ENCODE results near the gene RAB8A. TPM values are rescaled to one million over a fixed set of nuclear protein-coding genes. Genes with fewer than 3 reads are reported as not detected.
"Not testable (repeated sequence)": the region's sequence is repeated elsewhere in the genome, so short reads cannot be mapped to it uniquely, and the experiment has no call there.

The RAB8A gene
- total and polyA plus RNA-seq, 9 of the 15 experiments (the other 6 are each of a cell fraction or from before 2014, with no cell fraction given) = 11.2 to 102 (median 53.2) TPM

GRCh38 chr19:16098821-16099220, 12.9 kb upstream of the RAB8A start:
- in situ Hi-C loops (cut with MboI) (no loop called here), intact Hi-C loops (cut with micrococcal nuclease) (no loop called here)
- WGBS (ENCODE audit: insufficient coverage, low coverage, missing lambda C conversion rate) = 91% methylated on average over 6 of the region's 6 CpGs
- Histone ChIP-seq H3K4me3 (no peak overlapping the region), H3K4me1 (replicated peaks in 1 of 2; ENCODE audit: control insufficient read depth in 2 of 2, insufficient read depth in 2 of 2, low read length in 2 of 2) (no peaks in the 10 kb centered on the region), H2AFZ (ENCODE audit: low read depth, low read length) (no peak overlapping the region), H3K9me1 (ENCODE audit: control insufficient read depth, insufficient read depth, low read length) (no peaks in the 10 kb centered on the region), H4K20me1 (replicated peaks; ENCODE audit: control insufficient read depth, insufficient read depth, low read length) (no peaks in the 10 kb centered on the region), H3K79me2 (ENCODE audit: control insufficient read depth, insufficient read depth, low read length) (no peaks in the 10 kb centered on the region), H3K9me3 (replicated peaks; ENCODE audit: control insufficient read depth, insufficient read depth, low read depth, low read length) (no peaks in the 10 kb centered on the region), H3K36me3 (ENCODE audit: control insufficient read depth, insufficient read depth, low read length) (peaks cover 68% of the 10 kb centered on the region; the same call in 2 of the 3 replicates), H3K27me3 (ENCODE audit: control insufficient read depth in 2 of 2, insufficient read depth in 2 of 2, low read length in 2 of 2) (no peaks in the 10 kb centered on the region), H3K27ac (ENCODE audit: extremely low read depth, low read depth, low read length) (no peak overlapping the region), H3K4me2 (ENCODE audit: insufficient read depth, low read length) (no peak overlapping the region), H3K9ac (ENCODE audit: insufficient read depth in 1 of 2, low read depth in 2 of 2, low read length in 2 of 2) (no peak overlapping the region)
- DNase-seq (ENCODE audit: extremely low read depth in 1 of 4, low spot score in 3 of 4) (no peak), FAIRE-seq (no peak), ATAC-seq (no peak)
- ChIA-PET POLR2A (interaction anchor here (1.1 to 7.2 kb wide), 4 partner anchors 8 to 25 kb away, joined by 3 to 67 read pairs (median 6); no protein-coding TSS in a partner anchor), CTCF (ENCODE audit: low intra/inter-chr PET ratio) (no interaction called here)
- BruUV-seq (replicated peaks) = no TSS peak
- no peak for TF ChIP-seq ZNF668 (CRISPR knock-in tag; IDR thresholded peaks at IDR 0.05)
- TF ChIP-seq MEF2D (tag; conservative IDR thresholded peaks at IDR 0.05; ENCODE audit: low read depth) = no peak

DNA sequence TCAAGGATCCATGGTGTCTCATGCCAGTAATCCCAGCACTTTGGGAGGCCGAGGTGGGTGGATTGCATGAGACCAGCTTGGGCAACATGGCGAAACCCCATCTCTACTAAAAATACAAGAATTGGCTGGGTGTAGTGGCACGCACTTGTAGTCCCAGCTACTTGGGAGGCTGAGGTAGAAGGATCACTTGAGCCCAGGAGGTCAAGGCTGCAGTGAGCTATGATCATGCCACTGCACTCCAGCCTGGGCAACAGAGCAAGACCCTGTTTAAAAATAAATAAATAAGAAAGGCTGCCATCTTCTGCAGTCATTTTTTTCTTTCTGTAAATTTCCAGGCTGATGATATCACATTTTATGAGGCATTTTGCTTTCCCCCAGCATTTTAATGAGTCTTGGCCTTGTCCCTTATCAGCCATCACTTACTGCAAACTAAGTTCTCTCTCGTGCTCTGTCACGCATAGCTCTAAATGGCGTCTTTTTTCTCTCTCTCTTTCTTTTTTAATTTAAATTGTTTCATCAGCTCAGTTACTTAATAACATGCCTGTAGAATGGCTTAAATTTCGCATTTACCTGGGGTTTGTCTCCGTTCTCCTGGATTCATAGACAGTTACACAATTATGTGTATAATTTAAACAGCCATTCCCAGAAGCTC, 12.2 kb upstream of the RAB8A start:
- H3K27ac ChIP-seq (ENCODE audit: extremely low read depth, low read depth, low read length); H3K27me3 ChIP-seq (ENCODE audit: control insufficient read depth in 2 of 2, insufficient read depth in 2 of 2, low read length in 2 of 2); DNase-seq (ENCODE audit: extremely low read depth in 1 of 4, low spot score in 3 of 4); H3K9me3 ChIP-seq (replicated peaks; ENCODE audit: control insufficient read depth, insufficient read depth, low read depth, low read length); H3K9ac ChIP-seq (ENCODE audit: insufficient read depth in 1 of 2, low read depth in 2 of 2, low read length in 2 of 2); intact Hi-C loops (cut with micrococcal nuclease); FAIRE-seq; H4K20me1 ChIP-seq (replicated peaks; ENCODE audit: control insufficient read depth, insufficient read depth, low read length); H3K4me2 ChIP-seq (ENCODE audit: insufficient read depth, low read length); H2AFZ ChIP-seq (ENCODE audit: low read depth, low read length); H3K9me1 ChIP-seq (ENCODE audit: control insufficient read depth, insufficient read depth, low read length); CTCF ChIA-PET (ENCODE audit: low intra/inter-chr PET ratio); H3K4me1 ChIP-seq (replicated peaks in 1 of 2; ENCODE audit: control insufficient read depth in 2 of 2, insufficient read depth in 2 of 2, low read length in 2 of 2); BruUV-seq (replicated peaks); in situ Hi-C loops (cut with MboI); ATAC-seq; H3K4me3 ChIP-seq; H3K79me2 ChIP-seq (ENCODE audit: control insufficient read depth, insufficient read depth, low read length): not testable (repeated sequence)
- POLR2A ChIA-PET = interaction anchor here (0.6 to 7.2 kb wide), 4 partner anchors 9 to 25 kb away, joined by 3 to 67 read pairs (median 4); no protein-coding TSS in a partner anchor
- WGBS (ENCODE audit: insufficient coverage, low coverage, missing lambda C conversion rate) = 80% methylated on average over 8 of the region's 8 CpGs
- H3K36me3 ChIP-seq (ENCODE audit: control insufficient read depth, insufficient read depth, low read length) = peaks cover 64% of the 10 kb centered on the region; the same call in 2 of the 3 replicates
